Kidney epithelial cell (primary cell): Measurements from ENCODE around the gene MMP23B. TPM values are rescaled to one million over a fixed set of nuclear protein-coding genes. Genes with fewer than 3 reads are reported as not detected.

Experiments used
- DNase-seq: peaks from one replicate; pipeline ENCODE4 v3.0.0-alpha.2; 2010; ENCODE audit warnings: low read depth
- H3K27me3 ChIP-seq: 2 replicates; pipeline ENCODE4 v1.6.0; 2011; ENCODE audit warnings: low read length; ENCODE audit not compliant: control insufficient read depth, insufficient read depth
- H3K36me3 ChIP-seq: 2 replicates; pipeline ENCODE4 v1.5.1; 2011; ENCODE audit warnings: low read length; ENCODE audit not compliant: control insufficient read depth, insufficient read depth
- H3K4me3 ChIP-seq: 2 replicates; pipeline ENCODE4 v1.5.1; 2011; ENCODE audit warnings: low read depth, mild to moderate bottlenecking, control low read depth, low read length
- total RNA-seq: library from RNA; depleted of rRNA; stranded (reverse); fragments of >200 nt; gene quantifications from 2 replicates; pipeline ENCODE4 v1.2.3, GENCODE V29; 2015
- TF ChIP-seq, protein P1 (sequence below): IDR thresholded peaks from 2 replicates; pipeline ENCODE4 v1.5.1; 2011; ENCODE audit warnings: mild to moderate bottlenecking, moderate library complexity, low read length, control low read depth, inconsistent platforms; ENCODE audit not compliant: insufficient read depth, poor library complexity, severe bottlenecking

The MMP23B gene
- total RNA-seq: 4.9 and 6.5 TPM in 2 replicates

DNA sequence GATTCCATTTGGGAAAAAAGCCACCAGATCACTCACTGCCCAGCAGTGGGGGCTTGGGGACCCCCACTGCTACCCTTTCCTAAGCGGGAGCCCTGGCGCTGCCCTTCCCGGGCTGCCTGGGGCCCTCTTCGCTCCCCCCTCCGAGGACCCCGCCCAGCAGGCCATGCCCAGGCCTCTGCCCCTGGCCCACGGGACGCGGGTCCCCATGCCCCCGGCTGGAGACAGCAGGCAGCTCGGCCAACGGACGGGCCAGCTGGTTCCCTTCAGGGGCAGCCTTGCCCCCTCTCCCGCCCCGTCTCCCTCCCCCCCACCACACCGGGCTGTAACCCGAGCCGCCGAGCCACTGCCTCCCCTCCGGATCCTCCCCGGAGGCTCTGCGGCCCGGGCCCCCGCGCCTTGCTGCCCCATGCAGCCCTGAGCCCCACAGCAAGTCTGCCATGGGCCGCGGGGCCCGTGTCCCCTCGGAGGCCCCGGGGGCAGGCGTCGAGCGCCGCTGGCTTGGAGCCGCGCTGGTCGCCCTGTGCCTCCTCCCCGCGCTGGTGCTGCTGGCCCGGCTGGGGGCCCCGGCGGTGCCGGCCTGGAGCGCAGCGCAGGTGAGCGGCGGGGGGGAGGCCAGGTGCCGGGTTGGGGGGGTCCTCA is at the start of gene MMP23B:
Gene MMP23B (plus strand): TSS at position 392 of the 639 bp plus-strand sequence. CDS start 46 bp downstream, at position 438.
- no peak for DNase-seq
- no peak within 1 kb of the TSS for H3K4me3 ChIP-seq

DNA sequence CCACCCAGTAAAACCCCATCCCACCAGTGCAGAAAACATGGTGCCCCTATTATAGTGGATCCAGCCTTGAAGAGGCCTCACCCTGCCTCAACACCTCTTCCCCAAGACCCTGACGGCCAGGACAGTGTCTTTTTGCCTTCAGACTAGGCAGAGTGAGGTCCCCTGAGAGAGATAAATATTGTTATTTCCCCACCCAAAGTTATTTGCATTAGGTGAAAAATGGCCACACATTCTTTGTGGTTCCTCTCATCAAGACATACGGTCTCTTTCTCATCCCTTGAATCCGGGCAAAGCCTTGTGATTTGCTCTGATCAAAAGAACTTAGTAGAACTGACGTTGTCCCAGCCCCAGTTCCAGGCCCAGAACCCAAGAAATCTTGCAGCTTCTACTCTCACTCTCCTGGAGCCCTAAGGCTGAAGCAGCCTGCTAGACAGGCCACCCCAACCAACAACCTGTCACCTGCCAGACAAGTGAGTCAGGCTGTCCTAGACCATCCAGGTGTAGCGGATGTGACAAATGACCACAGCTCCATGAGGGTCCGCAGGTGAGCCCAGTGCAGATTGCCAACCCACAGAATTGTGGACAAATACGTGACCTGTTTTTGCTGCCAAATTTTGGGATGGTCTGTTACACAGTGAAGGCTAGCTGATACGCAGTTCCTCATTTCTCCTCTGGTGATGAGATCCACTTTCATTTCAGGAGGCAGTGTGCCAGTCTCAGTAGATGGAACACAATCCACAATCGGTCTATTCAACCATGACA is 49.2 kb upstream of the MMP23B start:
- H3K4me3 ChIP-seq: no peak overlapping the region
- peaks cover 23% of the 10 kb centered on the region for H3K27me3 ChIP-seq
- no peak for DNase-seq
- TF ChIP-seq, protein P1, sequence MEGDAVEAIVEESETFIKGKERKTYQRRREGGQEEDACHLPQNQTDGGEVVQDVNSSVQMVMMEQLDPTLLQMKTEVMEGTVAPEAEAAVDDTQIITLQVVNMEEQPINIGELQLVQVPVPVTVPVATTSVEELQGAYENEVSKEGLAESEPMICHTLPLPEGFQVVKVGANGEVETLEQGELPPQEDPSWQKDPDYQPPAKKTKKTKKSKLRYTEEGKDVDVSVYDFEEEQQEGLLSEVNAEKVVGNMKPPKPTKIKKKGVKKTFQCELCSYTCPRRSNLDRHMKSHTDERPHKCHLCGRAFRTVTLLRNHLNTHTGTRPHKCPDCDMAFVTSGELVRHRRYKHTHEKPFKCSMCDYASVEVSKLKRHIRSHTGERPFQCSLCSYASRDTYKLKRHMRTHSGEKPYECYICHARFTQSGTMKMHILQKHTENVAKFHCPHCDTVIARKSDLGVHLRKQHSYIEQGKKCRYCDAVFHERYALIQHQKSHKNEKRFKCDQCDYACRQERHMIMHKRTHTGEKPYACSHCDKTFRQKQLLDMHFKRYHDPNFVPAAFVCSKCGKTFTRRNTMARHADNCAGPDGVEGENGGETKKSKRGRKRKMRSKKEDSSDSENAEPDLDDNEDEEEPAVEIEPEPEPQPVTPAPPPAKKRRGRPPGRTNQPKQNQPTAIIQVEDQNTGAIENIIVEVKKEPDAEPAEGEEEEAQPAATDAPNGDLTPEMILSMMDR: no peak
- H3K36me3 ChIP-seq: no peaks in the 10 kb centered on the region

More for the DNA sequence above, at the start of gene MMP23B:
- TF ChIP-seq, protein P1: no peak
- peaks cover 28% of the 10 kb centered on the region for H3K27me3 ChIP-seq
- no peaks in the 10 kb centered on the region for H3K36me3 ChIP-seq

- no peak overlapping the region for H3K4me3 ChIP-seq
- TF ChIP-seq, protein P1: no peak
- no peaks in the 10 kb centered on the region for H3K36me3 ChIP-seq
- H3K27me3 ChIP-seq: peaks cover 19% of the 10 kb centered on the region
- DNase-seq: no peak
Measured at GRCh38 chr1:1583347-1584010, 48.5 kb upstream of the MMP23B start.

GRCh38 chr1:1591452-1591851 is 40.5 kb upstream of the MMP23B start:
- TF ChIP-seq, protein P1: no peak
- DNase-seq: no peak
- H3K36me3 ChIP-seq: no peaks in the 10 kb centered on the region
- H3K27me3 ChIP-seq: peaks cover 9% of the 10 kb centered on the region
- no peak overlapping the region for H3K4me3 ChIP-seq

- H3K4me3 ChIP-seq: no peak overlapping the region
- DNase-seq: no peak
- no peaks in the 10 kb centered on the region for H3K36me3 ChIP-seq
- peaks cover 27% of the 10 kb centered on the region for H3K27me3 ChIP-seq
- TF ChIP-seq, protein P1: no peak
Measured at GRCh38 chr1:1593834-1594601, 38.0 kb upstream of the MMP23B start.
